Activated CD8-positive, alpha-beta T cell treated with anti-CD3 and anti-CD28 coated beads for 36 hours (primary cell): ENCODE measurements around the gene CCDC127. TPM values are rescaled to one million over a fixed set of nuclear protein-coding genes. Genes with fewer than 3 reads are reported as not detected.
"Not testable (repeated sequence)": the region's sequence is repeated elsewhere in the genome, so short reads cannot be mapped to it uniquely, and the experiment has no call there.

Experiments
- ATAC-seq: fragments of 200-7000 bp; cut with Tn5 transposase; one replicate; pipeline ENCODE4 v1.10.0; 2021; ENCODE audit warnings: mild to moderate bottlenecking, moderate library complexity
- CTCF ChIA-PET: fragments of 350-600 bp; sonication (Branson Sonifier 250); formaldehyde crosslinking; loops from one replicate; lab custom pipeline; 2021; ENCODE audit warnings: antibody characterized with exemption; lab: Charles Lee
- POLR2A ChIA-PET: fragments of 350-600 bp; sonication (Branson Sonifier 250); formaldehyde crosslinking; loops from one replicate; lab custom pipeline; 2021; ENCODE audit warnings: antibody characterized with exemption; lab: Charles Lee
- DNase-seq: peaks from one replicate; pipeline ENCODE4 v3.0.0-alpha.2; 2020
- H3K27ac Mint-ChIP-seq: one replicate; pipeline ENCODE4 v1.8.0; 2021; ENCODE audit warnings: mild to moderate bottlenecking, mixed read lengths
- H3K27me3 Mint-ChIP-seq: one replicate; pipeline ENCODE4 v1.8.0; 2021; ENCODE audit warnings: mixed read lengths
- H3K36me3 Mint-ChIP-seq: one replicate; pipeline ENCODE4 v1.8.0; 2021; ENCODE audit warnings: low read depth, mixed read lengths
- H3K4me1 Mint-ChIP-seq: one replicate; pipeline ENCODE4 v1.8.0; 2021; ENCODE audit warnings: low read depth, mixed read lengths
- H3K4me3 Mint-ChIP-seq: one replicate; pipeline ENCODE4 v1.8.0; 2021; ENCODE audit warnings: mild to moderate bottlenecking, moderate library complexity, mixed read lengths
- H3K9me3 Mint-ChIP-seq: one replicate; pipeline ENCODE4 v1.8.0; 2021; ENCODE audit warnings: mixed read lengths
- CTCF ChIP-seq: fragments of 200-600 bp; IDR thresholded peaks from one replicate; pipeline ENCODE4 v1.8.0; 2022; ENCODE audit warnings: antibody characterized with exemption, mild to moderate bottlenecking
- intact Hi-C: fragments of 100-400 bp; cut with micrococcal nuclease; formaldehyde crosslinking; loops from one replicate; pipeline ENCODE4 v1.10.0; 2022
- total RNA-seq, 2 experiments: library from RNA; stranded (reverse); gene quantifications; one replicate each; pipeline ENCODE4 v1.2.3, GENCODE V29; 2021

CCDC127 gene
- total RNA-seq, 2 experiments from 2014 or later = 4.2 to 4.3 TPM

- peak overlapping the region; percentile 94 for H3K27ac Mint-ChIP-seq
- intact Hi-C loops = no loop called here
- peak overlapping the region; percentile 92 for H3K4me3 Mint-ChIP-seq
- H3K27me3 Mint-ChIP-seq = no peaks in the 10 kb centered on the region
- peaks cover 28% of the 10 kb centered on the region for H3K36me3 Mint-ChIP-seq
- CTCF ChIA-PET = interaction anchor here (0.6 to 3.5 kb wide), 5 partner anchors 17 to 228 kb away, joined by 3 to 23 read pairs (median 4); partner anchors contain the start of gene PDCD6
- H3K9me3 Mint-ChIP-seq = no peaks in the 10 kb centered on the region
- POLR2A ChIA-PET = interaction anchor here (0.6 to 1.7 kb wide), 5 partner anchors 11 to 154 kb away, joined by 3 to 11 read pairs (median 3); partner anchors contain the start of gene PDCD6
- DNase-seq (peak; percentile 39), ATAC-seq (peak; percentile 8)
- H3K4me1 Mint-ChIP-seq = peaks cover 58% of the 10 kb centered on the region
- no peak for TF ChIP-seq CTCF
Observed at GRCh38 chr5:218457-219291, 721 bp upstream of the CCDC127 start.

DNA sequence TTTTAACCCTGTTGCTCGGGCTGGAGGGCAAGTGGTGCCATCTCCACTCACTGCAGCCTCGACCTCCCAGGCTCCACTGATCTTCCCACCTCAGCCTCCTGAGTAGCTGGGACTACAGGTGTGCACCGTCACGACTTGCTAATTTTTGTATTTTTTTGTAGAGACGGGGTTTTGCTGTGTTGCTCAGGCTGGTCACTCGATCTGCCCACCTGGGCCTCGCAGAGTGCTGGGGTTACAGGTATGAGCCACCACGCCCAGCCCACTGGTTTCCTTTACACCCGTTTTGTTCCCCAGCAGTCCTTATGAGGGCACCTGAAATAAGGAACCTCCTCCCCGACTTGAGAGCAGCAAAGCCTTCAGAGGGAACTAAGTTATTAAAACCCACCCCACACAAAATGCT is 1.9 kb downstream of the CCDC127 start:
- Mint-ChIP-seq H3K4me1 (peaks cover 40% of the 10 kb centered on the region), H3K4me3 (peak overlapping the region; percentile 64), H3K36me3 (peaks cover 30% of the 10 kb centered on the region), H3K27ac (peak overlapping the region; percentile 82)
- DNase-seq, CTCF ChIA-PET, H3K9me3 Mint-ChIP-seq, intact Hi-C loops, ATAC-seq, H3K27me3 Mint-ChIP-seq, POLR2A ChIA-PET: not testable (repeated sequence)

DNA sequence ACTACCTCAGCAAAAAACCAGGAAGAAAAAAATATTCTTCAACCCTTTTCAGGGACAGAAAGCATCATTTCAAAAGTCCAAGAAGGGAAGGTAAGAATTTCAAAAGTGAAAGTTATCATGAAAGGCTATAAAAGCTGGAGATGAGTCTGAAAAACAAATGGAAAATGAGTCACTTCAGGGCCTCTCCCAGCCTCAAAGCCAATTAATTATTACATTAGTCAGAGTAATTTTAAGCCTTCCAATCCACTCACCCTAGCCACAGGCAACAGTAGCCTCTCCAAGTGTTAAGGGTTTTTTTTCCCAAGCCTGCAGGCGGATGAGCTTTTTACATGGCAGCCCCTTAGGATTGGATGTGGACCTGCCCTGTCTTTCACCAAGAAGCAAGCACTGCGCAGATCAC is 2.7 kb downstream of the CCDC127 start:
- H3K9me3 Mint-ChIP-seq, intact Hi-C loops, DNase-seq, CTCF ChIA-PET, H3K27me3 Mint-ChIP-seq, POLR2A ChIA-PET: not testable (repeated sequence)
- peak overlapping the region; percentile 82 for H3K27ac Mint-ChIP-seq
- peak; percentile 14 for ATAC-seq
- H3K36me3 Mint-ChIP-seq = peaks cover 30% of the 10 kb centered on the region
- peak overlapping the region; percentile 64 for H3K4me3 Mint-ChIP-seq
- peaks cover 36% of the 10 kb centered on the region for H3K4me1 Mint-ChIP-seq

DNA sequence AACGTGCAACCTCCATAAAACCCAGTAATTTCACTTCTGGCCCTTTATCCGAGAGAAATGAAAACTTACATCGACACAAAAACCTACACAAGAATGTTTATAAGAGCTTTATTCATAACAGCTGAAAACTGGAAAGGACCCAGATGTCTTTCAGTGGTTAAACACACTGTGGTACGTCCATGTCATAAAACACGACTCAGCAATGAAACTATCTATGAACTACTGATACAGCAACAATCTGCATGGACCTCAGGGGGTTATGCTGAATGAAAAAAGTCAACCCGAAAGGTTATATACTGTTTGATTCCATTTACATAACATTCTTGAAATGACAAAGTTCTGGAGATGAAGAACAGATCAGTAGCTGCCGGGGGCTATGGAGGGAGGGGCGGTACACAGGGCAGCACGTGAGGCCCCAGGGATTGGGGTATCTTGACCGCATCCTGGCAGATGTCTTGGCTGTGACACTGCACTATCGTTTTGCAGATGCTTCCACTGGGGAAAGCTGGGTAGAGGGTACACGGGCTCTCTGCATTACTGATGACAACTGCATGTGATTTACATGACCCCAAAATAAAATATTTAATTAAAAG is 4.1 kb downstream of the CCDC127 start:
- H3K4me1 Mint-ChIP-seq = peaks cover 41% of the 10 kb centered on the region
- ATAC-seq (no peak), DNase-seq (no peak)
- CTCF ChIA-PET = interaction anchor here (1.7 kb wide), 1 partner anchor 25 kb away, joined by 5 read pairs; no protein-coding TSS in a partner anchor
- TF ChIP-seq CTCF = no peak
- peaks cover 30% of the 10 kb centered on the region for H3K36me3 Mint-ChIP-seq
- H3K4me3 Mint-ChIP-seq = peak overlapping the region; percentile 12
- H3K9me3 Mint-ChIP-seq = no peaks in the 10 kb centered on the region
- no peaks in the 10 kb centered on the region for H3K27me3 Mint-ChIP-seq
- POLR2A ChIA-PET = no interaction called here
- H3K27ac Mint-ChIP-seq = no peak overlapping the region
- intact Hi-C loops = no loop called here

DNA sequence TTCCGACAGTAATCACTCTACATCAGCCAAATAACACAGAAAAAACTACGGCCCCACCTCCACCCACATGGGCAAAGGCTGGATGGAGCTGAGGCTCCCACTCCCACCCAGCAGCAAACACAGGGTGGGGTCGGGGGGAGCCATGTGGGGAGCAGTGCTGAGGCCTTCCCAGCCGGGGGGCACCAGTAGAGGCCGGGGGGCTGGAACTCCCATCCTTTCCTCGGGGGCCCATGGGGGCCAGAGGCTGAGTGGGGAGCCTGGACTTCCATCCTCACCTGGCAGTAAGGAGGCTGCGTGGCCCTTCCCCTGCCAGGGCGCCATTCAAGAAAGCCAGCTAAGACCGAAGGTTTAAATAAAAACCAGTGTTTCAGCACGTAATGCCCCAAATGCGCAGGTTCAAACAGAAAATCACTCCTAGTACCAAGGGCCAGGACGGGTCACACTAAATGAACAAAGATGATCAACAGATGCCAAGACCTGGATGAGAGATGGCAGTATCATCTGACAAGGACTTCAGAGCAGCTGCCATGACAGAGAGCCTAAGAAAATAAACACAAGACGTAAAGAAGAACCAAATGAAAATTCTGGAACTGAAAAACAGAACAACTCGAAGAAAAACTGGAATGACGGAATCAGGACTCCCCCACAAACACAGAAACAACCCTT is 9.4 kb downstream of the CCDC127 start:
- peaks cover 22% of the 10 kb centered on the region for H3K36me3 Mint-ChIP-seq

More for the DNA sequence above, 9.4 kb downstream of the CCDC127 start:
- Mint-ChIP-seq H3K9me3 (no peaks in the 10 kb centered on the region), H3K27me3 (no peaks in the 10 kb centered on the region), H3K4me3 (no peak overlapping the region), H3K4me1 (peaks cover 15% of the 10 kb centered on the region), H3K27ac (no peak overlapping the region)
- no peak for TF ChIP-seq CTCF
- DNase-seq (no peak), ATAC-seq (no peak)
- ChIA-PET POLR2A (interaction anchor here (1.6 kb wide), 1 partner anchor 9 kb away, joined by 4 read pairs; no protein-coding TSS in a partner anchor), CTCF (interaction anchor here (2.6 kb wide), 1 partner anchor 20 kb away, joined by 7 read pairs; no protein-coding TSS in a partner anchor)
- intact Hi-C loops = no loop called here
